ENCODE measurements around the gene EVI2A.
"Not testable (repeated sequence)": the region's sequence is repeated elsewhere in the genome, so short reads cannot be mapped to it uniquely, and the experiment has no call there.

EVI2A gene

DNA sequence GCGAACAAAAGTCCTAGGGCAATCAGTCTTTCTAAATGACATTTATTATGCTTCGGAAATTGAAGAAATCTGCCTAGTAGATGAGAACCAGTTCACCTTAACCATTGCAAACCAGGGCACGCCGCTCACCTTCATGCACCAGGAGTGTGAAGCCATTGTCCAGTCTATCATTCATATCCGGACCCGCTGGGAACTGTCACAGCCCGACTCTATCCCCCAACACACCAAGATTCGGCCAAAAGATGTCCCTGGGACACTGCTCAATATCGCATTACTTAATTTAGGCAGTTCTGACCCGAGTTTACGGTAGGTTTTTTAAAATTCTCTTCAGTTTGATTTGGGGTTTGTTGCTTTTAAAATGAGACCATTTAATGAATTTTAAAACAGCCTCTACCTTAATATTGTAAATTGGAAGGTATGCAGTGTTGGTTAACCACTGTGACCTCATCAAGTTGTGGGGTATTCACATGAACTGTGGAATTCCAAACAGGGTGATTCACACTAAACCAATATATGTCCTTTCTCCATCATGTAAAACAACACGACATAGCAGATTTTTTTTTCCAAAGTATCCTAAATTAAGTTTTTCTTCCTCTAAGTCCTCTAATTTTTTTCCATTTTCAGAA, 6.2 kb upstream of the EVI2A start:
- Histone ChIP-seq H3K9ac (ENCODE audit: low read length) (no peak overlapping the region), H3K9me3 (ENCODE audit: control insufficient read depth, low read depth, low read length) (no peaks in the 10 kb centered on the region), H3K4me3 (ENCODE audit: low read length) (no peak overlapping the region), H3K36me3 (ENCODE audit: control insufficient read depth, low read depth, low read length) (peaks cover 9% of the 10 kb centered on the region), H3K27ac (ENCODE audit: low read length) (no peak overlapping the region), H3K4me1 (ENCODE audit: control insufficient read depth, low read depth, low read length) (no peaks in the 10 kb centered on the region), H3K27me3 (ENCODE audit: control insufficient read depth, insufficient read depth, low read length) (no peaks in the 10 kb centered on the region)

GRCh38 chr17:31323551-31323950, 2.1 kb upstream of the EVI2A start:
- H3K4me3 ChIP-seq (ENCODE audit: low read length): no peak overlapping the region
- H3K9ac ChIP-seq (ENCODE audit: low read length): no peak overlapping the region
- H3K4me1 ChIP-seq (ENCODE audit: control insufficient read depth, low read depth, low read length): no peaks in the 10 kb centered on the region
- no peaks in the 10 kb centered on the region for H3K27me3 ChIP-seq (ENCODE audit: control insufficient read depth, insufficient read depth, low read length)
- peaks cover 9% of the 10 kb centered on the region for H3K36me3 ChIP-seq (ENCODE audit: control insufficient read depth, low read depth, low read length)
- no peak overlapping the region for H3K27ac ChIP-seq (ENCODE audit: low read length)
- H3K9me3 ChIP-seq (ENCODE audit: control insufficient read depth, low read depth, low read length): no peaks in the 10 kb centered on the region

- Histone ChIP-seq H3K4me3 (ENCODE audit: low read length) (no peak overlapping the region), H3K27me3 (ENCODE audit: control insufficient read depth, insufficient read depth, low read length) (no peaks in the 10 kb centered on the region), H3K9ac (ENCODE audit: low read length) (no peak overlapping the region), H3K27ac (ENCODE audit: low read length) (no peak overlapping the region), H3K36me3 (ENCODE audit: control insufficient read depth, low read depth, low read length) (peaks cover 4% of the 10 kb centered on the region), H3K9me3 (ENCODE audit: control insufficient read depth, low read depth, low read length) (no peaks in the 10 kb centered on the region), H3K4me1 (ENCODE audit: control insufficient read depth, low read depth, low read length) (no peaks in the 10 kb centered on the region)
Measured at GRCh38 chr17:31321966-31322365, 544 bp upstream of the EVI2A start.

GRCh38 chr17:31320791-31321190, 631 bp downstream of the EVI2A start:
- no peak overlapping the region for H3K27ac ChIP-seq (ENCODE audit: low read length)
- no peak overlapping the region for H3K9ac ChIP-seq (ENCODE audit: low read length)
- H3K9me3 ChIP-seq (ENCODE audit: control insufficient read depth, low read depth, low read length): no peaks in the 10 kb centered on the region
- H3K4me3 ChIP-seq (ENCODE audit: low read length): no peak overlapping the region
- H3K4me1 ChIP-seq (ENCODE audit: control insufficient read depth, low read depth, low read length): no peaks in the 10 kb centered on the region
- peaks cover under 1% of the 10 kb centered on the region for H3K36me3 ChIP-seq (ENCODE audit: control insufficient read depth, low read depth, low read length)
- H3K27me3 ChIP-seq (ENCODE audit: control insufficient read depth, insufficient read depth, low read length): no peaks in the 10 kb centered on the region

- Histone ChIP-seq H3K27ac (ENCODE audit: low read length) (no peak overlapping the region), H3K27me3 (ENCODE audit: control insufficient read depth, insufficient read depth, low read length) (no peaks in the 10 kb centered on the region), H3K9me3 (ENCODE audit: control insufficient read depth, low read depth, low read length) (no peaks in the 10 kb centered on the region), H3K9ac (ENCODE audit: low read length) (no peak overlapping the region), H3K36me3 (ENCODE audit: control insufficient read depth, low read depth, low read length) (no peaks in the 10 kb centered on the region), H3K4me3 (ENCODE audit: low read length) (no peak overlapping the region), H3K4me1 (ENCODE audit: control insufficient read depth, low read depth, low read length) (no peaks in the 10 kb centered on the region)
Measured at GRCh38 chr17:31320241-31320640, 1.2 kb downstream of the EVI2A start.

GRCh38 chr17:31318851-31319661, 2.4 kb downstream of the EVI2A start:
- H3K9me3 ChIP-seq (ENCODE audit: control insufficient read depth, low read depth, low read length): no peaks in the 10 kb centered on the region
- H3K4me1 ChIP-seq (ENCODE audit: control insufficient read depth, low read depth, low read length): no peaks in the 10 kb centered on the region
- no peak overlapping the region for H3K27ac ChIP-seq (ENCODE audit: low read length)
- H3K4me3 ChIP-seq (ENCODE audit: low read length): no peak overlapping the region
- H3K36me3 ChIP-seq (ENCODE audit: control insufficient read depth, low read depth, low read length): no peaks in the 10 kb centered on the region
- no peak overlapping the region for H3K9ac ChIP-seq (ENCODE audit: low read length)
- H3K27me3 ChIP-seq (ENCODE audit: control insufficient read depth, insufficient read depth, low read length): no peaks in the 10 kb centered on the region

GRCh38 chr17:31318298-31318801, 3.1 kb downstream of the EVI2A start:
- Histone ChIP-seq H3K4me3 (ENCODE audit: low read length) (no peak overlapping the region), H3K27ac (ENCODE audit: low read length) (no peak overlapping the region)

GRCh38 chr17:31314782-31315100, 6.7 kb downstream of the EVI2A start:
- Histone ChIP-seq H3K9ac (ENCODE audit: low read length) (no peak overlapping the region), H3K4me3 (ENCODE audit: low read length) (no peak overlapping the region), H3K9me3 (ENCODE audit: control insufficient read depth, low read depth, low read length) (no peaks in the 10 kb centered on the region), H3K36me3 (ENCODE audit: control insufficient read depth, low read depth, low read length) (no peaks in the 10 kb centered on the region), H3K27me3 (ENCODE audit: control insufficient read depth, insufficient read depth, low read length) (no peaks in the 10 kb centered on the region), H3K4me1 (ENCODE audit: control insufficient read depth, low read depth, low read length) (no peaks in the 10 kb centered on the region), H3K27ac (ENCODE audit: low read length) (no peak overlapping the region)

More at GRCh38 chr17:31318298-31318801, 3.1 kb downstream of the EVI2A start:
- H3K9me3 ChIP-seq (ENCODE audit: control insufficient read depth, low read depth, low read length): no peaks in the 10 kb centered on the region
- no peaks in the 10 kb centered on the region for H3K4me1 ChIP-seq (ENCODE audit: control insufficient read depth, low read depth, low read length)
- H3K9ac ChIP-seq (ENCODE audit: low read length): no peak overlapping the region
- no peaks in the 10 kb centered on the region for H3K27me3 ChIP-seq (ENCODE audit: control insufficient read depth, insufficient read depth, low read length)
- H3K36me3 ChIP-seq (ENCODE audit: control insufficient read depth, low read depth, low read length): no peaks in the 10 kb centered on the region

- Histone ChIP-seq H3K4me3 (ENCODE audit: low read length) (no peak within 1 kb of the TSS), H3K9ac (ENCODE audit: low read length) (no peak within 1 kb of the TSS), H3K4me1 (ENCODE audit: control insufficient read depth, low read depth, low read length) (no peaks in the 10 kb centered on the region), H3K9me3 (ENCODE audit: control insufficient read depth, low read depth, low read length) (no peaks in the 10 kb centered on the region), H3K36me3 (ENCODE audit: control insufficient read depth, low read depth, low read length) (no peaks in the 10 kb centered on the region), H3K27me3 (ENCODE audit: control insufficient read depth, insufficient read depth, low read length) (no peaks in the 10 kb centered on the region), H3K27ac (ENCODE audit: low read length) (no peak within 1 kb of the TSS)
Measured at GRCh38 chr17:31313982-31314781, 7.2 kb downstream of the EVI2A start, which contains the start of gene EVI2B. Gene EVI2B (minus strand): TSS chr17:31314054. CDS start chr17:31305609, 8,445 bp downstream.

GRCh38 chr17:31312223-31312622, 9.2 kb downstream of the EVI2A start:
- not testable (repeated sequence) for H3K9ac ChIP-seq (ENCODE audit: low read length); H3K9me3 ChIP-seq (ENCODE audit: control insufficient read depth, low read depth, low read length); H3K4me1 ChIP-seq (ENCODE audit: control insufficient read depth, low read depth, low read length); H3K4me3 ChIP-seq (ENCODE audit: low read length); H3K27ac ChIP-seq (ENCODE audit: low read length); H3K36me3 ChIP-seq (ENCODE audit: control insufficient read depth, low read depth, low read length); H3K27me3 ChIP-seq (ENCODE audit: control insufficient read depth, insufficient read depth, low read length)

- no peak overlapping the region for H3K4me3 ChIP-seq (ENCODE audit: low read length)
- H3K4me1 ChIP-seq (ENCODE audit: control insufficient read depth, low read depth, low read length): no peaks in the 10 kb centered on the region
- no peak overlapping the region for H3K27ac ChIP-seq (ENCODE audit: low read length)
Measured at GRCh38 chr17:31311526-31311925, 9.9 kb downstream of the EVI2A start.

More at GRCh38 chr17:31311526-31311925, 9.9 kb downstream of the EVI2A start:
- Histone ChIP-seq H3K9me3 (ENCODE audit: control insufficient read depth, low read depth, low read length) (no peaks in the 10 kb centered on the region), H3K9ac (ENCODE audit: low read length) (no peak overlapping the region), H3K27me3 (ENCODE audit: control insufficient read depth, insufficient read depth, low read length) (no peaks in the 10 kb centered on the region), H3K36me3 (ENCODE audit: control insufficient read depth, low read depth, low read length) (no peaks in the 10 kb centered on the region)

Data from iPS-18a (cell line).